GM23338 (cell line): ENCODE data around the gene EIF5A. TPM values are rescaled to one million over a fixed set of nuclear protein-coding genes. Genes with fewer than 3 reads are reported as not detected.

Source experiments
- ATAC-seq: fragments of 200-7000 bp; cut with Tn5 transposase; 3 replicates; pipeline ENCODE4 v1.9.1; 2020
- DNase-seq: peaks from one replicate; pipeline ENCODE4 v3.0.0-alpha.2; 2015; ENCODE audit warnings: low spot score
- H2AFZ ChIP-seq: fragments of 200-600 bp; sonication (generic); 2 replicates; pipeline ENCODE4 v1.8.0; 2016; ENCODE audit warnings: antibody characterized with exemption, mild to moderate bottlenecking, moderate library complexity
- H3F3A ChIP-seq: fragments of 200-600 bp; sonication (generic); replicated peaks from 2 replicates; pipeline ENCODE4 v1.8.0; 2017; ENCODE audit warnings: antibody characterized with exemption, mixed run types, low read depth
- H3K27ac ChIP-seq: fragments of 200-600 bp; sonication (generic); 2 replicates; pipeline ENCODE4 v1.6.1; 2016; ENCODE audit warnings: low read depth
- H3K27me3 ChIP-seq: fragments of 200-600 bp; sonication (generic); 2 replicates; pipeline ENCODE4 v1.8.0; 2016; ENCODE audit warnings: mild to moderate bottlenecking, mixed run types, moderate library complexity; ENCODE audit not compliant: insufficient read depth
- H3K36me3 ChIP-seq: fragments of 200-600 bp; sonication (generic); 2 replicates; pipeline ENCODE4 v1.8.0; 2016; ENCODE audit warnings: mild to moderate bottlenecking; ENCODE audit not compliant: insufficient read depth
- H3K4me1 ChIP-seq: fragments of 200-600 bp; sonication (generic); 2 replicates; pipeline ENCODE4 v1.8.0; 2016; ENCODE audit warnings: mild to moderate bottlenecking, moderate library complexity; ENCODE audit not compliant: insufficient read depth
- H3K4me2 ChIP-seq: fragments of 200-600 bp; sonication (generic); 2 replicates; pipeline ENCODE4 v1.7.1; 2017; ENCODE audit warnings: mixed run types
- H3K4me3 ChIP-seq: fragments of 200-600 bp; sonication (generic); 2 replicates; pipeline ENCODE4 v1.6.1; 2016; ENCODE audit warnings: mixed run types
- H3K79me2 ChIP-seq: fragments of 200-600 bp; sonication (generic); replicated peaks from 2 replicates; pipeline ENCODE4 v1.8.0; 2017; ENCODE audit warnings: mild to moderate bottlenecking; ENCODE audit not compliant: insufficient read depth
- H3K9me2 ChIP-seq: fragments of 200-600 bp; sonication (generic); 2 replicates; pipeline ENCODE4 v1.8.0; 2017; ENCODE audit not compliant: insufficient read depth
- H4K20me1 ChIP-seq: fragments of 200-600 bp; sonication (generic); replicated peaks from 2 replicates; pipeline ENCODE4 v1.8.0; 2017; ENCODE audit warnings: mild to moderate bottlenecking; ENCODE audit not compliant: insufficient read depth
- H3K27ac Mint-ChIP-seq: 2 replicates; pipeline ENCODE4 v1.8.0; 2020; ENCODE audit warnings: inconsistent platforms, mild to moderate bottlenecking, moderate library complexity, mixed read lengths
- H3K27me3 Mint-ChIP-seq: 3 replicates; pipeline ENCODE4 v1.8.0; 2022; ENCODE audit warnings: low read depth, mild to moderate bottlenecking, moderate library complexity, mixed read lengths, inconsistent platforms; ENCODE audit not compliant: insufficient read depth, poor library complexity
- H3K36me3 Mint-ChIP-seq: 3 replicates; pipeline ENCODE4 v1.8.0; 2021; ENCODE audit warnings: low read depth, mild to moderate bottlenecking, inconsistent platforms, moderate library complexity, mixed read lengths
- H3K4me1 Mint-ChIP-seq: 3 replicates; pipeline ENCODE4 v1.8.0; 2020; ENCODE audit warnings: mild to moderate bottlenecking, inconsistent platforms, mixed read lengths
- H3K4me3 Mint-ChIP-seq: 3 replicates; pipeline ENCODE4 v1.8.0; 2021; ENCODE audit warnings: moderate library complexity, mild to moderate bottlenecking, inconsistent platforms, mixed read lengths
- H3K9me3 Mint-ChIP-seq: 3 replicates; pipeline ENCODE4 v1.8.0; 2020; ENCODE audit warnings: moderate library complexity, mild to moderate bottlenecking, inconsistent platforms, mixed read lengths
- CREB1 ChIP-seq: fragments of 250-450 bp; sonication (Bioruptor Pico); IDR thresholded peaks from 2 replicates; pipeline ENCODE4 v1.5.0; 2020; ENCODE audit warnings: low read depth, mild to moderate bottlenecking, moderate library complexity
- CTCF ChIP-seq, 2 experiments: fragments of 200-600 bp in 1 of 2; sonication (generic) in 1 of 2; conservative IDR thresholded peaks; 2 replicates each; pipeline versions ENCODE4 v1.5.1 to v1.6.1; 2016 to 2017; ENCODE audit warnings: antibody characterized with exemption in 2 of 2, low read depth in 2 of 2, mild to moderate bottlenecking in 2 of 2, moderate library complexity in 1 of 2
- ETS1 ChIP-seq: IDR thresholded peaks from 2 replicates; pipeline ENCODE4 v1.6.1; 2016; ENCODE audit warnings: antibody characterized with exemption
- EZH2 ChIP-seq: fragments of 200-600 bp; sonication (generic); IDR thresholded peaks from one replicate; pipeline ENCODE4 v1.8.0; 2017; ENCODE audit warnings: antibody characterized with exemption, mild to moderate bottlenecking, low read depth; ENCODE audit not compliant: unreplicated experiment
- EZH2phosphoT487 ChIP-seq: fragments of 200-600 bp; sonication (generic); IDR thresholded peaks from one replicate; pipeline ENCODE4 v1.8.1; 2018; ENCODE audit warnings: antibody characterized with exemption; ENCODE audit not compliant: unreplicated experiment
- JUNB ChIP-seq: IDR thresholded peaks from one replicate; pipeline ENCODE4 v1.6.1; 2016; ENCODE audit warnings: antibody characterized with exemption; ENCODE audit not compliant: unreplicated experiment
- NANOG ChIP-seq: IDR thresholded peaks from 2 replicates; pipeline ENCODE4 v1.6.1; 2016; ENCODE audit warnings: antibody characterized with exemption, borderline replicate concordance
- POLR2AphosphoS5 ChIP-seq: IDR thresholded peaks from 2 replicates; pipeline ENCODE4 v1.6.1; 2016; ENCODE audit warnings: antibody characterized with exemption, low read depth
- REST ChIP-seq: IDR thresholded peaks from one replicate; pipeline ENCODE4 v1.6.1; 2018; ENCODE audit warnings: antibody characterized with exemption; ENCODE audit not compliant: unreplicated experiment
- STAT1 ChIP-seq: IDR thresholded peaks from one replicate; pipeline ENCODE4 v1.6.1; 2016; ENCODE audit warnings: antibody characterized with exemption; ENCODE audit not compliant: unreplicated experiment
- ZNF114 ChIP-seq: fragments of 250-450 bp; sonication (Bioruptor Pico); IDR thresholded peaks from 2 replicates; pipeline ENCODE4 v1.5.0; 2020; ENCODE audit warnings: mild to moderate bottlenecking, moderate library complexity
- ZNF331 ChIP-seq: fragments of 250-450 bp; sonication (Bioruptor Pico); IDR thresholded peaks from 2 replicates; pipeline ENCODE4 v1.5.0; 2020; ENCODE audit warnings: low read depth, mild to moderate bottlenecking, moderate library complexity
- polyA plus RNA-seq: library from polyadenylated mRNA; unstranded; fragments of >200 nt; fragmentation: Nextera tagmentation; extraction: Ambion mirVana; gene quantifications from 2 replicates; pipeline ENCODE4 v1.2.1, GENCODE V29; 2016
- total RNA-seq: library from RNA; depleted of rRNA; stranded (reverse); fragments of >200 nt; shearing (Covaris generic); gene quantifications from 2 replicates; pipeline ENCODE4 v1.2.3, GENCODE V29; 2014

The EIF5A gene
- total and polyA plus RNA-seq, 2 experiments from 2014 or later: 833 to 1,562 TPM

GRCh38 chr17:7260651-7261378, 46.6 kb upstream of the EIF5A start:
- Mint-ChIP-seq H3K4me1 (peaks cover 28% of the 10 kb centered on the region), H3K4me3 (peak overlapping the region; percentile 91), H3K36me3 (peaks cover 45% of the 10 kb centered on the region), H3K27me3 (peaks cover 33% of the 10 kb centered on the region), H3K27ac (peak overlapping the region; percentile 92), H3K9me3 (no peaks in the 10 kb centered on the region; the same call in 2 of the 3 replicates)
- H3K4me2 ChIP-seq: peak overlapping the region; percentile 100
- H3K4me1 ChIP-seq: peaks cover 9% of the 10 kb centered on the region
- no peak overlapping the region for H2AFZ ChIP-seq
- H3K79me2 ChIP-seq: peaks cover 27% of the 10 kb centered on the region
- H3K27ac ChIP-seq: peak overlapping the region; percentile 97
- TF ChIP-seq POLR2AphosphoS5 (peak; percentile 10; the same call in 1 of the 2 replicates), ETS1 (no peak)
- no peaks in the 10 kb centered on the region for H3K9me2 ChIP-seq
- DNase-seq (peak; percentile 94), ATAC-seq (peak; percentile 40)
- peaks cover 15% of the 10 kb centered on the region; the same call in 1 of the 2 replicates for H4K20me1 ChIP-seq
- H3F3A ChIP-seq: peaks cover 21% of the 10 kb centered on the region
- peaks cover 15% of the 10 kb centered on the region for H3K36me3 ChIP-seq
- no peaks in the 10 kb centered on the region for H3K27me3 ChIP-seq
- H3K4me3 ChIP-seq: peak overlapping the region; percentile 99

- Histone ChIP-seq H3K27ac (peak overlapping the region; percentile 99), H3F3A (peaks cover 22% of the 10 kb centered on the region), H3K36me3 (peaks cover 9% of the 10 kb centered on the region), H3K79me2 (peaks cover 27% of the 10 kb centered on the region), H3K27me3 (no peaks in the 10 kb centered on the region), H3K4me1 (peaks cover 13% of the 10 kb centered on the region), H3K4me3 (peak overlapping the region; percentile 99), H4K20me1 (peaks cover 15% of the 10 kb centered on the region; the same call in 1 of the 2 replicates), H3K9me2 (no peaks in the 10 kb centered on the region), H3K4me2 (peak overlapping the region; percentile 100), H2AFZ (no peak overlapping the region)
- H3K4me1 Mint-ChIP-seq: peaks cover 32% of the 10 kb centered on the region
- H3K4me3 Mint-ChIP-seq: peak overlapping the region; percentile 91
- ATAC-seq (peak; percentile 1), DNase-seq (peak; percentile 20)
- no peaks in the 10 kb centered on the region; the same call in 2 of the 3 replicates for H3K9me3 Mint-ChIP-seq
- H3K27me3 Mint-ChIP-seq: peaks cover 30% of the 10 kb centered on the region
- peak overlapping the region; percentile 99 for H3K27ac Mint-ChIP-seq
- peaks cover 38% of the 10 kb centered on the region for H3K36me3 Mint-ChIP-seq
- TF ChIP-seq EZH2 (no peak), ZNF114 (CRISPR knock-in tag) (no peak), ZNF331 (CRISPR knock-in tag) (no peak), JUNB (no peak), POLR2AphosphoS5 (no peak), NANOG (no peak), STAT1 (no peak), EZH2phosphoT487 (no peak), CTCF (conservative IDR thresholded peaks at IDR 0.05; ENCODE audit: low read depth in 2 of 2) (no peak), CREB1 (CRISPR knock-in tag) (no peak), REST (no peak), ETS1 (no peak)
Measured at GRCh38 chr17:7261379-7262191, 45.8 kb upstream of the EIF5A start.
